ENCODE data around the gene MREG.

MREG gene

DNA sequence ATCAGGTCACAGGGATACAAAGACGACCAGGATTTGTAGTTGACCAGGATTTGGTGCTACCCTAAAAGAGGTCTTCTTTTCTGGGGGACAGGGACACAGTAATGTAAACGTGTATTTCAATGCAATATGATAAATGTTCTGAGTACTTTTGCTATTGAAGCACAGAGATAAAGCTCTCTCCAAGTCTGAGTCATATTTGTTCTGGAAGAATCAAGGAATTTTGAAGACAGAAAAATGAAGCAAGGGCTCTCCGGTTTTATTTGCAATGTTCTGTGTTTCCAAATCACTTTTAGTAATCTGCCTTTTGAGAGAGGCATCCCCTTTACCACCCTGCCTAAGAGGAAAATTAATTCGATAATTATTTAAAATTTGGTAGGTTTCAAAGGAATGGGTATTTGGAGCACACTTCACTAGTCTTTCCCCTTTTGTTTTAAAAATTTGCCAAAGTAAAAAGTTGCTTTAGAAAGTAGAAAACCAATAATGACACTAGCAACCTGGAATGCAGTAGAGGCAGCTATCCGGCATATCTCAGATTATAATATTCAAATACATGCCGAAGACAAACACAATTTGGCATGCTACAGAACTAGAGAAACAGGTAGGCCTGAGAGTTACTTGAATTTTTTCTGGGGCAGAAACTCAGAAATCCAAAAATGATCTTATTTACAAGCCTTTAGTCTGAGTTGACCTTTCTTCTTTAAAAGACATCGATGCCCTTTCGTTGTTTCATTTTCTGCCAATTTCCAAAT lies 82.7 kb downstream of the MREG start (continued):
- TF ChIP-seq, protein P1, sequence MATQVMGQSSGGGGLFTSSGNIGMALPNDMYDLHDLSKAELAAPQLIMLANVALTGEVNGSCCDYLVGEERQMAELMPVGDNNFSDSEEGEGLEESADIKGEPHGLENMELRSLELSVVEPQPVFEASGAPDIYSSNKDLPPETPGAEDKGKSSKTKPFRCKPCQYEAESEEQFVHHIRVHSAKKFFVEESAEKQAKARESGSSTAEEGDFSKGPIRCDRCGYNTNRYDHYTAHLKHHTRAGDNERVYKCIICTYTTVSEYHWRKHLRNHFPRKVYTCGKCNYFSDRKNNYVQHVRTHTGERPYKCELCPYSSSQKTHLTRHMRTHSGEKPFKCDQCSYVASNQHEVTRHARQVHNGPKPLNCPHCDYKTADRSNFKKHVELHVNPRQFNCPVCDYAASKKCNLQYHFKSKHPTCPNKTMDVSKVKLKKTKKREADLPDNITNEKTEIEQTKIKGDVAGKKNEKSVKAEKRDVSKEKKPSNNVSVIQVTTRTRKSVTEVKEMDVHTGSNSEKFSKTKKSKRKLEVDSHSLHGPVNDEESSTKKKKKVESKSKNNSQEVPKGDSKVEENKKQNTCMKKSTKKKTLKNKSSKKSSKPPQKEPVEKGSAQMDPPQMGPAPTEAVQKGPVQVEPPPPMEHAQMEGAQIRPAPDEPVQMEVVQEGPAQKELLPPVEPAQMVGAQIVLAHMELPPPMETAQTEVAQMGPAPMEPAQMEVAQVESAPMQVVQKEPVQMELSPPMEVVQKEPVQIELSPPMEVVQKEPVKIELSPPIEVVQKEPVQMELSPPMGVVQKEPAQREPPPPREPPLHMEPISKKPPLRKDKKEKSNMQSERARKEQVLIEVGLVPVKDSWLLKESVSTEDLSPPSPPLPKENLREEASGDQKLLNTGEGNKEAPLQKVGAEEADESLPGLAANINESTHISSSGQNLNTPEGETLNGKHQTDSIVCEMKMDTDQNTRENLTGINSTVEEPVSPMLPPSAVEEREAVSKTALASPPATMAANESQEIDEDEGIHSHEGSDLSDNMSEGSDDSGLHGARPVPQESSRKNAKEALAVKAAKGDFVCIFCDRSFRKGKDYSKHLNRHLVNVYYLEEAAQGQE (tag by site-specific recombination; IDR thresholded peaks at IDR 0.05) = no peak
- no peak for TF ChIP-seq REPIN1 (tag by site-specific recombination; IDR thresholded peaks at IDR 0.05; ENCODE audit: low read depth)
- TF ChIP-seq ZFP3 (tag by site-specific recombination; IDR thresholded peaks at IDR 0.05; ENCODE audit: low read depth) = no peak
- no peak for TF ChIP-seq ZNF311 (tag by site-specific recombination; IDR thresholded peaks at IDR 0.05; ENCODE audit: borderline replicate concordance)
- no peak for TF ChIP-seq ZSCAN23 (tag by site-specific recombination; IDR thresholded peaks at IDR 0.05)

DNA sequence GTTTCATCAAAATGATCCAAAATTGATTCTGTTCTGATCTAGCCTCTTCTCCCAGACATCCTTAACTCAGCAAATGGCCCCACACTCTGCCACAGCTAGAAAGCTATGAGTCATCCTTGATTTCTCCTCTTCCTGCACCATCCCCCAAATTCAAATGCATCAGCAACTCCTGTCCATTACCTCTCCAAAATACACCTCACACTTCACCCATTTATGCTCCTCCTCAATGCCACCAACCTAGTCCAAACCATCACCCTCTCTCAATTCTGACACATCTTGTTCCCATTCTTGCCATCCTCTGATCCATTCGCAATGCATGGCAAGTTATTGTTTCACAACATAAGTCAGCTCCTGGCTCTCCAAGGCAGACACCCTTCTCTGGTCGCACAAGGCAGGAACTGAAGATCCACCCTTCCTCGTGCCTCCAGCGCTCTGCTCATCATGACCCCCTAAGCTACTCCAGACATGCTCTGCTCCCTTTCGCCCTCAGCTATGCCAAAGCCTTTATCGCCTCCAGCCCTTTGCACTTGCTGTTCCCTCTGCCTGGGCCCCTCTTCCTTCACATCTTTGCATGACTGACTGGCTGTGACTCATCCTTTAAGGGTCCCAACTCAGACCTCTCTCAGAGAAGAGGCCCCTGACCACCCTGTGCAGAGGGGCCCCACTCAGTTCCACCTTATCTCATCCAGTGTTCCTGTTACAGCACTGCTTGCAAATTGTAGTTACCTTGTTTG lies 83.6 kb downstream of the MREG start:
- CTCF ChIA-PET = interaction anchor here (0.6 to 1.8 kb wide), 7 partner anchors 9 to 1277 kb away, joined by 3 to 6 read pairs (median 3); no protein-coding TSS in a partner anchor
- Histone ChIP-seq H3K27ac (ENCODE audit: extremely low read depth, low read depth, low read length) (no peak overlapping the region), H3K36me3 (ENCODE audit: control insufficient read depth in 2 of 2, insufficient read depth in 1 of 2, low read length in 2 of 2) (no peaks in the 10 kb centered on the region), H3K4me1 (ENCODE audit: control insufficient read depth, insufficient read depth, low read length) (no peaks in the 10 kb centered on the region), H3K9me3 (ENCODE audit: control insufficient read depth, insufficient read depth, low read depth, low read length) (no peaks in the 10 kb centered on the region), H3K4me3 (ENCODE audit: low read depth, low read length) (no peak overlapping the region)
- POLR2A ChIA-PET = no interaction called here
- TF ChIP-seq ZNF658 (tag by site-specific recombination; IDR thresholded peaks at IDR 0.05) (no peak), ZNF777 (tag by site-specific recombination; IDR thresholded peaks at IDR 0.05; ENCODE audit: borderline replicate concordance) (no peak), HOXC10 (CRISPR knock-in tag; IDR thresholded peaks at IDR 0.05) (no peak), ZBTB48 (tag by site-specific recombination; IDR thresholded peaks at IDR 0.05) (peak; percentile 43; the same call in 1 of the 2 replicates), ZNF433 (tag by site-specific recombination; IDR thresholded peaks at IDR 0.05; ENCODE audit: low read depth) (no peak), ZNF394 (tag by site-specific recombination; IDR thresholded peaks at IDR 0.05; ENCODE audit: borderline replicate concordance) (no peak; the same call in 1 of the 2 replicates), GLI2 (tag by site-specific recombination; IDR thresholded peaks at IDR 0.05; ENCODE audit: borderline replicate concordance, low read depth) (no peak), SETDB1 (IDR thresholded peaks at IDR 0.05; ENCODE audit: insufficient read length, low read length) (peak; percentile 55), GLIS2 (tag by site-specific recombination; IDR thresholded peaks at IDR 0.05) (0 out of 2 replicates have a peak, but pooled peaks have one; percentile 19), ZNF600 (tag by site-specific recombination; IDR thresholded peaks at IDR 0.05) (0 out of 2 replicates have a peak, but pooled peaks have one; percentile 8), ZNF112 (tag by site-specific recombination; IDR thresholded peaks at IDR 0.05) (no peak), ZBTB20 (tag by site-specific recombination; IDR thresholded peaks at IDR 0.05) (0 out of 2 replicates have a peak, but pooled peaks have one; percentile 8), ZNF335 (tag by site-specific recombination; conservative IDR thresholded peaks at IDR 0.05) (peak; percentile 25; the same call in 1 of the 2 replicates), KLF7 (tag by site-specific recombination; IDR thresholded peaks at IDR 0.05; ENCODE audit: borderline replicate concordance) (no peak)
- TF ChIP-seq, protein P2, sequence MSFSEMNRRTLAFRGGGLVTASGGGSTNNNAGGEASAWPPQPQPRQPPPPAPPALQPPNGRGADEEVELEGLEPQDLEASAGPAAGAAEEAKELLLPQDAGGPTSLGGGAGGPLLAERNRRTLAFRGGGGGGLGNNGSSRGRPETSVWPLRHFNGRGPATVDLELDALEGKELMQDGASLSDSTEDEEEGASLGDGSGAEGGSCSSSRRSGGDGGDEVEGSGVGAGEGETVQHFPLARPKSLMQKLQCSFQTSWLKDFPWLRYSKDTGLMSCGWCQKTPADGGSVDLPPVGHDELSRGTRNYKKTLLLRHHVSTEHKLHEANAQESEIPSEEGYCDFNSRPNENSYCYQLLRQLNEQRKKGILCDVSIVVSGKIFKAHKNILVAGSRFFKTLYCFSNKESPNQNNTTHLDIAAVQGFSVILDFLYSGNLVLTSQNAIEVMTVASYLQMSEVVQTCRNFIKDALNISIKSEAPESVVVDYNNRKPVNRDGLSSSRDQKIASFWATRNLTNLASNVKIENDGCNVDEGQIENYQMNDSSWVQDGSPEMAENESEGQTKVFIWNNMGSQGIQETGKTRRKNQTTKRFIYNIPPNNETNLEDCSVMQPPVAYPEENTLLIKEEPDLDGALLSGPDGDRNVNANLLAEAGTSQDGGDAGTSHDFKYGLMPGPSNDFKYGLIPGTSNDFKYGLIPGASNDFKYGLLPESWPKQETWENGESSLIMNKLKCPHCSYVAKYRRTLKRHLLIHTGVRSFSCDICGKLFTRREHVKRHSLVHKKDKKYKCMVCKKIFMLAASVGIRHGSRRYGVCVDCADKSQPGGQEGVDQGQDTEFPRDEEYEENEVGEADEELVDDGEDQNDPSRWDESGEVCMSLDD (tag by site-specific recombination; IDR thresholded peaks at IDR 0.05) = no peak
- TF ChIP-seq, protein P3, sequence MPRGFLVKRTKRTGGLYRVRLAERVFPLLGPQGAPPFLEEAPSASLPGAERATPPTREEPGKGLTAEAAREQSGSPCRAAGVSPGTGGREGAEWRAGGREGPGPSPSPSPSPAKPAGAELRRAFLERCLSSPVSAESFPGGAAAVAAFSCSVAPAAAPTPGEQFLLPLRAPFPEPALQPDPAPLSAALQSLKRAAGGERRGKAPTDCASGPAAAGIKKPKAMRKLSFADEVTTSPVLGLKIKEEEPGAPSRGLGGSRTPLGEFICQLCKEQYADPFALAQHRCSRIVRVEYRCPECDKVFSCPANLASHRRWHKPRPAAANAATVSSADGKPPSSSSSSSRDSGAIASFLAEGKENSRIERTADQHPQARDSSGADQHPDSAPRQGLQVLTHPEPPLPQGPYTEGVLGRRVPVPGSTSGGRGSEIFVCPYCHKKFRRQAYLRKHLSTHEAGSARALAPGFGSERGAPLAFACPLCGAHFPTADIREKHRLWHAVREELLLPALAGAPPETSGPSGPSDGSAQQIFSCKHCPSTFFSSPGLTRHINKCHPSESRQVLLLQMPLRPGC (tag by site-specific recombination; IDR thresholded peaks at IDR 0.05) = no peak
- TF ChIP-seq, protein P4, sequence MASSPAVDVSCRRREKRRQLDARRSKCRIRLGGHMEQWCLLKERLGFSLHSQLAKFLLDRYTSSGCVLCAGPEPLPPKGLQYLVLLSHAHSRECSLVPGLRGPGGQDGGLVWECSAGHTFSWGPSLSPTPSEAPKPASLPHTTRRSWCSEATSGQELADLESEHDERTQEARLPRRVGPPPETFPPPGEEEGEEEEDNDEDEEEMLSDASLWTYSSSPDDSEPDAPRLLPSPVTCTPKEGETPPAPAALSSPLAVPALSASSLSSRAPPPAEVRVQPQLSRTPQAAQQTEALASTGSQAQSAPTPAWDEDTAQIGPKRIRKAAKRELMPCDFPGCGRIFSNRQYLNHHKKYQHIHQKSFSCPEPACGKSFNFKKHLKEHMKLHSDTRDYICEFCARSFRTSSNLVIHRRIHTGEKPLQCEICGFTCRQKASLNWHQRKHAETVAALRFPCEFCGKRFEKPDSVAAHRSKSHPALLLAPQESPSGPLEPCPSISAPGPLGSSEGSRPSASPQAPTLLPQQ (tag by site-specific recombination; IDR thresholded peaks at IDR 0.05) = peak; percentile 55; the same call in 1 of the 2 replicates
- TF ChIP-seq, protein P5, sequence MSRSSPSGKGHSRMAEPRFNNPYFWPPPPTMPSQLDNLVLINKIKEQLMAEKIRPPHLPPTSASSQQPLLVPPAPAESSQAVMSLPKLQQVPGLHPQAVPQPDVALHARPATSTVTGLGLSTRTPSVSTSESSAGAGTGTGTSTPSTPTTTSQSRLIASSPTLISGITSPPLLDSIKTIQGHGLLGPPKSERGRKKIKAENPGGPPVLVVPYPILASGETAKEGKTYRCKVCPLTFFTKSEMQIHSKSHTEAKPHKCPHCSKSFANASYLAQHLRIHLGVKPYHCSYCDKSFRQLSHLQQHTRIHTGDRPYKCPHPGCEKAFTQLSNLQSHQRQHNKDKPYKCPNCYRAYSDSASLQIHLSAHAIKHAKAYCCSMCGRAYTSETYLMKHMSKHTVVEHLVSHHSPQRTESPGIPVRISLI (tag by site-specific recombination; IDR thresholded peaks at IDR 0.05) = no peak

Measured in HEK293 (cell line).